ENCODE data around the gene CCDC186.
"Not testable (repeated sequence)": the region's sequence is repeated elsewhere in the genome, so short reads cannot be mapped to it uniquely, and the experiment has no call there.

Gene CCDC186

GRCh38 chr10:114176511-114176910, 2.5 kb upstream of the CCDC186 start:
- in situ Hi-C loops (cut with MboI; ENCODE audit: low pct_unique_long_range_greater_than_20kb, low sequenced_read_pairs), result no loop called here
- DNase-seq, result no peak

- in situ Hi-C loops (cut with MboI; ENCODE audit: low pct_unique_long_range_greater_than_20kb, low sequenced_read_pairs), result no loop called here
Measured at GRCh38 chr10:114175667-114176066, 1.7 kb upstream of the CCDC186 start.

GRCh38 chr10:114174695-114175188, 739 bp upstream of the CCDC186 start:
- no peak for DNase-seq
- in situ Hi-C loops (cut with MboI; ENCODE audit: low pct_unique_long_range_greater_than_20kb, low sequenced_read_pairs), result no loop called here

More at GRCh38 chr10:114175667-114176066, 1.7 kb upstream of the CCDC186 start:
- no peak for DNase-seq

- in situ Hi-C loops (cut with MboI; ENCODE audit: low pct_unique_long_range_greater_than_20kb, low sequenced_read_pairs), result no loop called here
- DNase-seq, result no peak
Measured at GRCh38 chr10:114173603-114173920, 441 bp downstream of the CCDC186 start.

- peak; percentile 8 for DNase-seq
- in situ Hi-C loops (cut with MboI; ENCODE audit: low pct_unique_long_range_greater_than_20kb, low sequenced_read_pairs), result no loop called here
Measured at GRCh38 chr10:114172776-114173602, 1.0 kb downstream of the CCDC186 start.

GRCh38 chr10:114172216-114172615, 1.8 kb downstream of the CCDC186 start:
- DNase-seq, result no peak
- in situ Hi-C loops (cut with MboI; ENCODE audit: low pct_unique_long_range_greater_than_20kb, low sequenced_read_pairs), result no loop called here

GRCh38 chr10:114168450-114169009, 5.5 kb downstream of the CCDC186 start:
- in situ Hi-C loops (cut with MboI; ENCODE audit: low pct_unique_long_range_greater_than_20kb, low sequenced_read_pairs), result no loop called here
- DNase-seq, result no peak

- in situ Hi-C loops (cut with MboI; ENCODE audit: low pct_unique_long_range_greater_than_20kb, low sequenced_read_pairs), result no loop called here
- no peak for DNase-seq
Measured at GRCh38 chr10:114167985-114168384, 6.0 kb downstream of the CCDC186 start.

GRCh38 chr10:114166494-114166893, 7.5 kb downstream of the CCDC186 start:
- in situ Hi-C loops (cut with MboI; ENCODE audit: low pct_unique_long_range_greater_than_20kb, low sequenced_read_pairs), result no loop called here
- no peak for DNase-seq

- in situ Hi-C loops (cut with MboI; ENCODE audit: low pct_unique_long_range_greater_than_20kb, low sequenced_read_pairs), result no loop called here
- no peak for DNase-seq
Measured at GRCh38 chr10:114166043-114166442, 8.0 kb downstream of the CCDC186 start.

GRCh38 chr10:114163062-114163461, 10.9 kb downstream of the CCDC186 start:
- no peak for DNase-seq
- in situ Hi-C loops (cut with MboI; ENCODE audit: low pct_unique_long_range_greater_than_20kb, low sequenced_read_pairs), result no loop called here

GRCh38 chr10:114157912-114158311, 16.1 kb downstream of the CCDC186 start:
- in situ Hi-C loops (cut with MboI; ENCODE audit: low pct_unique_long_range_greater_than_20kb, low sequenced_read_pairs), result no loop called here
- no peak for DNase-seq

- in situ Hi-C loops (cut with MboI; ENCODE audit: low pct_unique_long_range_greater_than_20kb, low sequenced_read_pairs), result no loop called here
- DNase-seq, result no peak
Measured at GRCh38 chr10:114151892-114152291, 22.1 kb downstream of the CCDC186 start.

- in situ Hi-C loops (cut with MboI; ENCODE audit: low pct_unique_long_range_greater_than_20kb, low sequenced_read_pairs), result no loop called here
- DNase-seq, result no peak
Measured at GRCh38 chr10:114151486-114151885, 22.5 kb downstream of the CCDC186 start.

- DNase-seq; in situ Hi-C loops (cut with MboI; ENCODE audit: low pct_unique_long_range_greater_than_20kb, low sequenced_read_pairs): not testable (repeated sequence)
Measured at GRCh38 chr10:114149476-114149875, 24.5 kb downstream of the CCDC186 start.

GRCh38 chr10:114143160-114143559, 30.8 kb downstream of the CCDC186 start:
- no peak for DNase-seq
- in situ Hi-C loops (cut with MboI; ENCODE audit: low pct_unique_long_range_greater_than_20kb, low sequenced_read_pairs), result no loop called here

- in situ Hi-C loops (cut with MboI; ENCODE audit: low pct_unique_long_range_greater_than_20kb, low sequenced_read_pairs), result no loop called here
- DNase-seq, result no peak
Measured at GRCh38 chr10:114142018-114142417, 32.0 kb downstream of the CCDC186 start.

- in situ Hi-C loops (cut with MboI; ENCODE audit: low pct_unique_long_range_greater_than_20kb, low sequenced_read_pairs); DNase-seq: not testable (repeated sequence)
Measured at GRCh38 chr10:114140827-114141226, 33.2 kb downstream of the CCDC186 start.

GRCh38 chr10:114140036-114140435, 34.0 kb downstream of the CCDC186 start:
- no peak for DNase-seq
- in situ Hi-C loops (cut with MboI; ENCODE audit: low pct_unique_long_range_greater_than_20kb, low sequenced_read_pairs), result no loop called here

GRCh38 chr10:114138581-114138980, 35.4 kb downstream of the CCDC186 start:
- in situ Hi-C loops (cut with MboI; ENCODE audit: low pct_unique_long_range_greater_than_20kb, low sequenced_read_pairs), result no loop called here
- DNase-seq, result no peak

GRCh38 chr10:114135476-114135875, 38.5 kb downstream of the CCDC186 start:
- DNase-seq, result no peak
- in situ Hi-C loops (cut with MboI; ENCODE audit: low pct_unique_long_range_greater_than_20kb, low sequenced_read_pairs), result no loop called here
